HPDE6-E6E7 (cell line): Measurements from ENCODE around the gene MBD3.

ENCODE experiments used
- DNase-seq: peaks from one replicate; pipeline ENCODE4 v3.0.0; 2011; ENCODE audit warnings: missing footprints; ENCODE audit errors: extremely low spot score

The MBD3 gene

GRCh38 chr19:1619703-1620102, 27.0 kb upstream of the MBD3 start:
- DNase-seq, result no peak

- DNase-seq, result no peak
Observed at GRCh38 chr19:1619094-1619439, 26.4 kb upstream of the MBD3 start.

GRCh38 chr19:1618157-1619093, 25.8 kb upstream of the MBD3 start:
- DNase-seq, result peak; percentile 46

DNA sequence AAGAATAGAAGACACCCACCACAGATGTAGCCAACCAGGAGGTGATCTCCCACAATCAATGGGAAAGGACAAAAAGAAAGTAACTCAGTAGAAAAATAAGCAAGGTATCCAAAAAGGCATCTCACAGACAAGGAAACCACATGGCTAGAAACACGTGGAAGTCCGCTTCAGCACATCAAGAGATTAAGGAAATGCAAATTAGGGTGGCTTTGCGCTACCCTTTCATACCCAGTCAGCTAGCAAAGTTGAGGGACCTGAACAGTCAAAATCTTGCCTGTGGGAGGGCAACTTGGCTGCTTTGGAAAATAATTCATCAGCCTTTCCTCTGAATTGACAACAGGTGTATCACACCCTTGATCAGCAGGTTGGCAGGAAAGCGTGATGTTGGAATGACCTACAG, 24.2 kb upstream of the MBD3 start:
- DNase-seq, result no peak

GRCh38 chr19:1616396-1616795, 23.7 kb upstream of the MBD3 start:
- DNase-seq, result no peak

- DNase-seq, result no peak
Observed at GRCh38 chr19:1615156-1615765, 22.6 kb upstream of the MBD3 start.

- DNase-seq, result no peak
Observed at GRCh38 chr19:1613808-1614570, 21.3 kb upstream of the MBD3 start.

GRCh38 chr19:1613146-1613545, 20.5 kb upstream of the MBD3 start:
- DNase-seq, result no peak

- no peak for DNase-seq
Observed at GRCh38 chr19:1612114-1613086, 19.7 kb upstream of the MBD3 start.

DNA sequence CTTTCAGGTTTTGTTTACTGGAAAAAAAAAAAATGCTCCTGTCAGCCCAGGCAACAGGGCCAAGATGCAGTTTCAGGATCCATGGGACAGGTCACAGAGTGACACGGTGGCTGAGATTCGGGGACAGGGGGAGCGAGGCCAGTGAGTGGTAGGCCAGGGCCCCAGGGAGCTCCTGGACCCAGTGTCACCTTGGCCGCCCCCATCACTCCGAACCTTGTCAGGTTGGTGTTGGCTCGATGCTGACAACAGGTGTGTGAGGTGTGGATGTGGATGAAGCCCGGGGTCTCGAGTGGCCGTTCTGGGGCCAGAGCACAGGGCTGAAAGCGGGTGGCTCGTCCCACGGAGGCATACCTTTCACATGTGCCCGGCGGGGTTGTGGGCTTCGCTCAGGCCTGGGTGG, 18.7 kb upstream of the MBD3 start:
- no peak for DNase-seq

DNA sequence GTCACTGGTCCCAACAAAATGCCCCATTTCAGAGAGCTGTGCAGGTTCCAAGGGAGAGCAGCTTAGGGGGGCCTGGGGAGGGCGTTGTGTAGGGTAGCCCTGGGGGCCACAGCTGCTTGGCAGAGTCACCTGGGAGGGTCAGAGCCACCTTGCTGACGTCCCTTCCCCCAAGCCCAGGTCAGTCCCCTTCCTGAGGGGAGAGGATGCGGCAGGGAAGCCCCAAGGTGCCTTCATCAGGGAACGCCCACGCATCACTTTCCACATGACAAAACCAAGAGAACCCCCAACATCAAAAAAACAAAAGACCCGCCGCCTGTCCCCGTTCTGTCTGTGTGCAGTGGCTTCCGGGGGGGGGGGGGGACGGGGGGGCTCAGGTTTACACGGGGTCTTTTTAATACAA, 17.9 kb upstream of the MBD3 start:
- no peak for DNase-seq

DNA sequence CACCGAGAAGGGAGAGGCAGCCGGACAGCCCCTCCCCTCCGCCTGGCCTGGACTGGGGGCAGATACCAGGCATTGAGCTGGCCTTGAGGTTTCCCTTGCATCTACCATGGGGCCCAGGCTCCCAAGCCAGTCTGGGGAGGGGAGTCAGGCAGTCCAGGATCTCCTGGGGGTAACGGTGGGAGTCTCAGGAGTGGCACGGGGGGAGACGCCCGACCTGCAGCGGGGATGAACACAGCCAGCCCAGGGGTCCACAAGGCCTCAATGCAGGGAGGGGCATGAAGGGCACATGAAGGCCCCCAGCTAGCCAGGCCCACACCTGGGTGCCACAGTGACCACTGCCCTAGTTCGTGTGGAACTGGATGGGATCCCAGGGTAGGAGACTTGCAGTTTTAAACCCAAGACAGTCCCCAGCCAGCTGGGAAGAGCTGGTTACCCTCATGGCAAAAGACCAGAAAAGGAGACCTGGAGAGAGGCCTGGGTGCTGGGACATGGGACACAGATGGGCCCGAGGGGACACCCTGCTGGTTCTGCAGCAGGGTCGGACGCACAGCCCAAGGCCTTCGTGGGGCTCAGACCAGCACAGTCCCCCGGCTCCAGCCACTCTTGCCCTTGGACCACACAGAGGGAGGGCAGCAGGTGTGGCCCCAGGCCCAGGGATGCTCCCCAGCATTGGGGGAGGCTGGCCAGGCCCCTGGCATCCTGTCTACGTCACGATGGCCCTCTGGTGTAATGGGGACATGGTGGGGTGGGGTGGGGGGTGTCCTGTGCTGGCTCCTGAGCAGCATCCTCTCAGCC, 17.2 kb upstream of the MBD3 start:
- no peak for DNase-seq

- DNase-seq, result no peak
Observed at GRCh38 chr19:1609103-1609396, 16.4 kb upstream of the MBD3 start.

- no peak for DNase-seq
Observed at GRCh38 chr19:1608359-1609102, 15.9 kb upstream of the MBD3 start.

- DNase-seq, result no peak
Observed at GRCh38 chr19:1606138-1606651, 13.5 kb upstream of the MBD3 start.

DNA sequence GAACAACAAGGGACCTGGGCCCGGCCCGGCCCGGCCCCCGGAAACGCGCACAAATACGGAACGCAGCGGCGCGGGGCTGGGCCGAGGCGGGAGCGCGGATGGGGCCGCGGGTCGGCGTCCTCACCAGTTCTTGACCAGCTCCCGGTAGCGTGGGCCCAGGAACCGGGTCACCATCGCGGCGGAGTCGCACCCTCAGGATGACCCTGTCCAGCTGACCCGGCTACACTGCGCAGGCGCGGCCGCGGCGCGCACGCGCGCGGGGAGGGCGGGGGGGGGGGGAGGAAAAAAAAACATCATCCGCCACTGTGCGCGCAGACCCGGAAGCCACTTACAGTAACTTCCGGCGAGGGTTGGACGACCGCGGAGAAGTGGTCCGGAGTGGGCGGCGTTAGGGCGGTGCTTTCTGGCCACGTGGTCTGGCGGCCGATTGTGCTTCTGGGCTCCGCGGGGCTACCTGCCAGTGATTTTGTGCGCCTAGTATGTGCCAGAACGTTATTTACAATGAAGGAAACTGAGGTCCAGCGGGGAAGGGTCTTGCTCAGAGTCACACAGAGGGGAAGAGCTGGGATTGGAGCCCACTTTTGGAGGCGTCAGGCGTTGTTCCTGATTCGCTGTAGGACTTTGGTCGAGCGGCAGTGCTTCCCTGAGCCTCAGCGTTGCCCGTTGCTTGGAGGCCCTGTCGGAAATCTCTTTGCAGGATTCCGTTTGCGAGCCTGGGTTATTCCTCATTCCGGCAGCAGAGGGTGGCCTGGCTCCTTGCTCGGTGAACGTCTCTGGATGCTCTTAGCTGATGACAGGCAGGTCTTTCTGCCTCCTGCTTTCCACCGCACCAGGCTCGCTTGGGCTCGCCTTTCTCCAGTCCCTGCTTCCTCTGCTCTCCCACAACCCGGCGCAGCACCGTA, 12.8 kb upstream of the MBD3 start, which contains the start of gene UQCR11:
Gene UQCR11, minus strand, starts transcription at position 227 of the 902 bp plus-strand sequence. Its CDS starts 53 bp downstream, at position 174.
- peak; percentile 96 for DNase-seq

GRCh38 chr19:1602091-1602707, 9.5 kb upstream of the MBD3 start:
- no peak for DNase-seq

- no peak for DNase-seq
Observed at GRCh38 chr19:1601613-1602064, 9.0 kb upstream of the MBD3 start.
